GM21390 (cell line): Measurements from ENCODE around the gene MEIOSIN.

Experiments used
- ATAC-seq: cut with Tn5 transposase; IDR thresholded peaks from one replicate; pipeline ENCODE4 v1.9.1; 2021; ENCODE audit not compliant: unreplicated experiment

The MEIOSIN gene

GRCh38 chr19:45779231-45780145, 46.2 kb downstream of the MEIOSIN start:
- peak; percentile 79 for ATAC-seq

- ATAC-seq: no peak
These were observed 46.9 kb downstream of the MEIOSIN start for GRCh38 chr19:45780146-45780447.

- no peak for ATAC-seq
These were observed 47.4 kb downstream of the MEIOSIN start for GRCh38 chr19:45780448-45781213.

- no peak for ATAC-seq
These were observed 48.2 kb downstream of the MEIOSIN start for GRCh38 chr19:45781214-45782161.

- ATAC-seq: no peak
These were observed 49.0 kb downstream of the MEIOSIN start, which contains the start of gene DMPK for GRCh38 chr19:45782162-45782691. DMPK (minus strand) TSS chr19:45782490; CDS start chr19:45782352, 138 bp downstream.

GRCh38 chr19:45782820-45783785, 49.9 kb downstream of the MEIOSIN start:
- ATAC-seq: no peak

GRCh38 chr19:45784096-45784495, 50.9 kb downstream of the MEIOSIN start:
- no peak for ATAC-seq

- ATAC-seq: no peak
These were observed 51.9 kb downstream of the MEIOSIN start for GRCh38 chr19:45785097-45785496.

GRCh38 chr19:45785781-45786532, 52.7 kb downstream of the MEIOSIN start:
- ATAC-seq: no peak

- no peak for ATAC-seq
These were observed 53.3 kb downstream of the MEIOSIN start for GRCh38 chr19:45786533-45786894.

- no peak for ATAC-seq
These were observed 56.0 kb downstream of the MEIOSIN start for GRCh38 chr19:45789035-45789786.

- no peak for ATAC-seq
These were observed 57.7 kb downstream of the MEIOSIN start for GRCh38 chr19:45790942-45791341.

- peak; percentile 17 for ATAC-seq
These were observed 58.7 kb downstream of the MEIOSIN start for GRCh38 chr19:45791744-45792469.

- peak; percentile 87 for ATAC-seq
These were observed 59.4 kb downstream of the MEIOSIN start, which contains the start of gene DMWD for GRCh38 chr19:45792470-45793177. DMWD (minus strand) TSS chr19:45792845; CDS start chr19:45792756, 89 bp downstream.

GRCh38 chr19:45793178-45793564, 59.9 kb downstream of the MEIOSIN start:
- no peak for ATAC-seq

GRCh38 chr19:45793876-45794275, 60.6 kb downstream of the MEIOSIN start:
- ATAC-seq: no peak

GRCh38 chr19:45794627-45795026, 61.4 kb downstream of the MEIOSIN start:
- ATAC-seq: no peak
